ENCODE measurements around the gene SYNPO2. TPM values are rescaled to one million over a fixed set of nuclear protein-coding genes. Genes with fewer than 3 reads are reported as not detected.
"Not testable (repeated sequence)": the region's sequence is repeated elsewhere in the genome, so short reads cannot be mapped to it uniquely, and the experiment has no call there.

The SYNPO2 gene
- total and polyA plus RNA-seq, 2 donors: 428 to 529 TPM

DNA sequence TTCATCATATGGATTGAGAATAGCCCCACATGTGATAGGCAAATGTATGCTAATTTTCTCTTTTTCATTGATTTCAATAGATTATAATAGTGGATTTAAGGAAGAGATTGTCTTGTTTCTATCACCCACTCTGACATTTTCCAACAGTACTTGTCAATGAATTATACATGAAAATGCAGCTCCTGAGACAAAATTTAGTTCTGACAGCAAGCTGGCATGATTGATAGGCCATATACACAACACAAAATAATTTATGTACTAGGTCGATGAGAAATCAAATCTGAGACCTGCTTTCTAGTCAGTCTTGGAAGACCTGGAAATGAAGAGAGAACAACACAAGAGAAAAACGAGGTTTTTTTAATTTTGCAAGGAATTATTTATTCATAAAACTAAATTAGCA lies 129.0 kb downstream of the SYNPO2 start:
- no peak for DNase-seq (ENCODE audit: extremely low spot score)
- Histone ChIP-seq H3K36me3 (ENCODE audit: insufficient read depth) (no peaks in the 10 kb centered on the region), H3K4me1 (ENCODE audit: insufficient read depth) (no peaks in the 10 kb centered on the region), H3K4me3 (ENCODE audit: low read depth, low read length) (no peak overlapping the region), H3K27ac (ENCODE audit: low read depth) (no peak overlapping the region)
- WGBS: 83% methylated on average over 2 of the region's 2 CpGs

DNA sequence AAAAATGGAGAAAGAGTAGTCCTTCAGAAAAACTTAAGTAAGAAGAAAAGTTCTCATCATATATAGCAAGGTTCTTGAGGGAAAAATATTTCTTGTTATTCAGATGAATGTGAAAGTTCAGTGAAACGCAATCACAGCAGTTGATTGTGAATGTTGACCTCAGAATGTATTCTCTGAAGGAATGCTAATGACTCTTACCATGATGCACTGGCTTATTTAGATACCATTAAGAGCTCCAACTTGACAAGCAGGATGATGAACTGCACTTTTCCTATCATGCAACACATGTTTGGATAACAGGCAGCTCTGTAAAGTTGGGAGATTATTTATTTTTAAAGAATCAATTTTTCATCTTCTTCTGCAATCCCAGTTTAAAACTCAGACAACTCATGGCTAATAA lies 131.5 kb downstream of the SYNPO2 start:
- DNase-seq (ENCODE audit: extremely low spot score): no peak
- Histone ChIP-seq H3K4me3 (ENCODE audit: low read depth, low read length) (no peak overlapping the region), H3K4me1 (ENCODE audit: insufficient read depth) (no peaks in the 10 kb centered on the region), H3K27ac (ENCODE audit: low read depth) (no peak overlapping the region), H3K36me3 (ENCODE audit: insufficient read depth) (no peaks in the 10 kb centered on the region)
- 48% methylated on average over 1 of the region's 1 CpG for WGBS

DNA sequence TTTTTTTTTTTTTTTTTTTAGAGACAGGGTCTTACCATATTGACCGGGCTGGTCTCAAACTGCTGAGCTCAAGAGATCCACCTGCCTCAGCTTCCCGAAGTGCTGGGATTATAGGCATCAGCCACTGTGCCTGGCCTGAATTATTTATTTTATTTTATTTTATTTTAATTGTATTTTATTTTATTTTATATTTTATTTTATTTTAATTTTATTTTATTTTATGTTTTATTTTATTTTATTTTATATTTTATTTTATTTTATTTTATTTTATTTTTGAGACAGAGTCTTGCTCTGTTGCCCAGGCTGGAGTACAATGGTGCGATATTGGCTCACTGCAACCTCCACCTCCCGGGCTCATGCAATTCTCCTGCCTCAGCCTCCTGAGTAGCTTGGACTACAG lies 133.9 kb downstream of the SYNPO2 start:
- H3K4me1 ChIP-seq (ENCODE audit: insufficient read depth); H3K27ac ChIP-seq (ENCODE audit: low read depth); DNase-seq (ENCODE audit: extremely low spot score); H3K4me3 ChIP-seq (ENCODE audit: low read depth, low read length); H3K36me3 ChIP-seq (ENCODE audit: insufficient read depth): not testable (repeated sequence)
- WGBS: 95% methylated on average over 4 of the region's 4 CpGs

DNA sequence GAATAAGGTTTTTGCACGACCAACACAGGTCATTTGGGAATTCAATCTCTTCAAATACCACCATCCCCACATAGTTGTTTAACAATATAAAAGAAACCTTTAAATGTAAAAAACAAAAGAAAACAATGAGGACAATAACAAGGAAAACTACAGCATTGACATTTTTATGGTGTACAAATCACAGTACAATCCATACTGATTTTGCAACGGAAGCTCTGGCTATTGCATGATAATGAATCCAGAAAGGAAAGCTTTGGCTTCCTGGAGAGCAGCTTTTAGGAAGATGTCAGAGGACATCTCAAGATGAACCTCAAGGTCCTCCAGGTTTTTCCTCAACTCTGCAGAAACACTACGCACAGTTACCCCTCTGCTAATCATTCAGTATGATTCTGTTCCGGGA lies 135.4 kb downstream of the SYNPO2 start:
- Histone ChIP-seq H3K27ac (ENCODE audit: low read depth) (no peak overlapping the region), H3K4me1 (ENCODE audit: insufficient read depth) (no peaks in the 10 kb centered on the region), H3K4me3 (ENCODE audit: low read depth, low read length) (no peak overlapping the region), H3K36me3 (ENCODE audit: insufficient read depth) (no peaks in the 10 kb centered on the region)
- no peak for DNase-seq (ENCODE audit: extremely low spot score)
- 73% methylated on average over 4 of the region's 4 CpGs for WGBS

DNA sequence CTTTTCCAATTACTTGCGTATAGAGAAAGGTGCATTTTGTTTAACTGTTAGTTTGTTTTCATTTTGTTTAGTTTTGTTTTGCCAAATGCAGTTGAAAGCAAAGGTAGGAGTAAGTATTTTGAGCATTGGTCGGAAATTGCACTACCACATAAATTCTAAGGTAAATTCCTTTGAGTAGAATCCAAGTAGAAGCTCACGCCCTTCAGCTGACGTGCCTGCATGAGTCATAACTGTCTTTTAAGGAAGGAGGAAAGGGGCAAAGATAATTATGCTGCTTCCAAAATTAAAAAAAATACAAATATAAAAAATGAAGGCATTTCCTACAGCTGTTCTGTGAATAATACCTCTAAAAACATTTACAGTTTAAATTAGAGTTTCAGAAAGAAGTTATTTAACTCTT lies 136.8 kb downstream of the SYNPO2 start:
- no peak for DNase-seq (ENCODE audit: extremely low spot score)
- Histone ChIP-seq H3K27ac (ENCODE audit: low read depth) (peak overlapping the region; percentile 76), H3K4me3 (ENCODE audit: low read depth, low read length) (no peak overlapping the region), H3K36me3 (ENCODE audit: insufficient read depth) (no peaks in the 10 kb centered on the region), H3K4me1 (ENCODE audit: insufficient read depth) (no peaks in the 10 kb centered on the region)
- WGBS: 19% methylated on average over 4 of the region's 4 CpGs

DNA sequence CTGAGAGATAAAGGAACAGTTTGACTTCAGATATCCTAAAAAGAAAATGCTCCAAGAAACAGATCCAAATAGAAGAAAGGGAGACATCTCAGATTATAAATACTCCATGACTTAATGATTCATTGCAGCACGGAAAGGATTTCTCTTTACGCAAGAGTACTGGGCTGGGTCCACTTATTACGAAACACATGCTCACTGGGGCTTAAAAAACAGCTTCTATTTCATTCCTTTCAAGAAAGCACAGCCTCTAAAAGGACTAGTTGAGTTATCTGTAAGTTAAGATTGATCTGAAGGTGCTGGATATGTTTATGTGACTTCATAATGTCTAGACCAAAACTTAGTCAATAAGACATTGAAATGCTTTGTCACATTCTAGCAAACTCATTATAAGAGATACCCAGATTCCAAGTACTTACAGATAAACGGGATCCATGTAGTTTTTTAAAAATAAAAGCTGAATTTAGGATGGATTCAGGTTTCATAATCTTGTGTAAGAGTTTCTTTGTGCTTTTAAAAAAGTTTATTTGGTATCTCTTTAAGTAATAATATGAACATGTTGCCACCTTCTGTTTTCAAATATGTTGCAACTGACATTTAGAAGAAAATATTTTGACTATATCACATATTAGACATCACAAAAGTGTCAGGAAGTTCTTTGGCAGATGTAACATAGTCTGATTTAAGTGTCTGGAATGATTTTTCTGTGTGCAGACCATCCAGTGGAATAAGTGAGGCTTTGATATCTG lies 137.4 kb downstream of the SYNPO2 start:
- no peak for DNase-seq (ENCODE audit: extremely low spot score)
- Histone ChIP-seq H3K4me3 (ENCODE audit: low read depth, low read length) (peak overlapping the region; percentile 11), H3K27ac (ENCODE audit: low read depth) (peak overlapping the region; percentile 87), H3K4me1 (ENCODE audit: insufficient read depth) (no peaks in the 10 kb centered on the region), H3K36me3 (ENCODE audit: insufficient read depth) (no peaks in the 10 kb centered on the region)
- 17% methylated on average over 4 of the region's 4 CpGs for WGBS

DNA sequence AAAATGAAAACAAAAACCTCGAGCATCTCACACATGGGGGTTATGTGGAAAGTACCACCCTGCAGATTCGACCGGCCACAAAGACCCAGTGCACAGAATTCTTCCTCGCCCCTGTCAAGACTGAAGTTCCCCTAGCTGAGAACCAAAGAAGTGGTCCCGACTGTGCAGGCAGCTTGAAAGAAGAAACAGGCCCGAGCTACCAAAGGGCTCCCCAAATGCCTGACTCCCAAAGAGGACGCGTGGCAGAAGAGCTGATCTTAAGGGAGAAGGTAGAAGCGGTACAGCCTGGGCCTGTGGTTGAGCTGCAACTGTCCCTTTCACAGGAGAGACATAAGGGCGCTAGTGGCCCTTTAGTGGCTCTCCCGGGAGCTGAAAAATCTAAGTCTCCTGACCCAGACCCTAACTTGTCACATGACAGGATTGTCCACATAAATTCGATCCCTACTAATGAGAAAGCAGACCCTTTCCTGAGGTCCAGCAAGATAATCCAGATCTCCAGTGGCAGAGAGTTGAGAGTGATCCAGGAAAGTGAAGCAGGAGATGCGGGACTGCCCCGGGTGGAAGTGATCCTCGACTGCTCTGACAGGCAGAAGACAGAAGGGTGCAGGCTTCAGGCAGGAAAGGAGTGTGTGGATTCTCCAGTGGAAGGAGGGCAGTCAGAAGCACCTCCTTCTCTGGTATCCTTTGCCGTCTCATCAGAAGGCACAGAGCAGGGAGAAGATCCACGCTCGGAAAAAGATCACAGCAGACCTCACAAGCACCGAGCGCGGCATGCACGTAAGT lies 138.2 kb downstream of the SYNPO2 start:
- peak overlapping the region; percentile 87 for H3K27ac ChIP-seq (ENCODE audit: low read depth)
- no peaks in the 10 kb centered on the region for H3K36me3 ChIP-seq (ENCODE audit: insufficient read depth)
- 49% methylated on average over 22 of the region's 22 CpGs for WGBS
- no peak for DNase-seq (ENCODE audit: extremely low spot score)
- H3K4me3 ChIP-seq (ENCODE audit: low read depth, low read length): peak overlapping the region; percentile 11
- no peaks in the 10 kb centered on the region for H3K4me1 ChIP-seq (ENCODE audit: insufficient read depth)

DNA sequence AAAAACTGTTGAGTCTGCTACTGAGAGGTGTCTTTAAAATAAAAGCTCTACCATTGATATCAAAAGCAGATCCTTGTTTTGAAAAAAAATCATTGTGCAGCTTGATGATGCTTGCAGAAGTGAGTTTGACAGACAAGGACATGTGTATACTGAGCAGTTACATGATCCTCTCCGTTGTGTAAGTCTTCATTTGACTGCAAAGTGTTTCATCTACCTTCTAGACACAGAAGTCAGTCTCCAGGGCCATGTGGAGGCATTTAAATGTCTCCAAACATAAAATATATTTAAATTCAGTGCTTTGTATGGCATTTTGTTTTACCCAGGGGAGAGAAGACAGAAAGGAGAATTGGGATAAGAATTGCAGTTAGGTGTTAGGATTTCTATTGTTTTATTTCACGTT lies 139.2 kb downstream of the SYNPO2 start:
- H3K27ac ChIP-seq (ENCODE audit: low read depth): no peak overlapping the region
- no peak for DNase-seq (ENCODE audit: extremely low spot score)
- H3K4me3 ChIP-seq (ENCODE audit: low read depth, low read length): peak overlapping the region; percentile 35
- WGBS: 31% methylated on average over 2 of the region's 2 CpGs
- H3K4me1 ChIP-seq (ENCODE audit: insufficient read depth): no peaks in the 10 kb centered on the region
- no peaks in the 10 kb centered on the region for H3K36me3 ChIP-seq (ENCODE audit: insufficient read depth)

DNA sequence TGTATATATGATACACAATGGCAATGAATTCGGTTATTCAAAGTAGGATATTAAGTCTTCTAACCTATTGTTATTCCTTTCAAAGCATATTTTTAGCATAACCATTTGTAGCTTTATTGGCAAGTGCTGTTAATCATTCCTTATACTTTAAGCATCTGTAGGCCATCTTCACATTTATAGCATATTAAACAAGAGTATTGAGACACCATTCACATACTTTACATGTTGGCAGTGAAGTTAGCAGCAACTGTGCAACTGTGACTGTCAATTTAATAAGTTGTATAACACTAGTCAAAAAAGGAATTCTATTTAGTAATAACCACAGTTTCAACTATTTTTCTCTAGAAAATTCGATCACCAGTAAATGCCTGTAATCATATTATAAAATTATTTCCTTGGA lies 139.6 kb downstream of the SYNPO2 start:
- DNase-seq (ENCODE audit: extremely low spot score): no peak
- WGBS: 54% methylated on average over 2 of the region's 2 CpGs
- Histone ChIP-seq H3K4me1 (ENCODE audit: insufficient read depth) (no peaks in the 10 kb centered on the region), H3K27ac (ENCODE audit: low read depth) (no peak overlapping the region), H3K4me3 (ENCODE audit: low read depth, low read length) (no peak overlapping the region), H3K36me3 (ENCODE audit: insufficient read depth) (no peaks in the 10 kb centered on the region)

DNA sequence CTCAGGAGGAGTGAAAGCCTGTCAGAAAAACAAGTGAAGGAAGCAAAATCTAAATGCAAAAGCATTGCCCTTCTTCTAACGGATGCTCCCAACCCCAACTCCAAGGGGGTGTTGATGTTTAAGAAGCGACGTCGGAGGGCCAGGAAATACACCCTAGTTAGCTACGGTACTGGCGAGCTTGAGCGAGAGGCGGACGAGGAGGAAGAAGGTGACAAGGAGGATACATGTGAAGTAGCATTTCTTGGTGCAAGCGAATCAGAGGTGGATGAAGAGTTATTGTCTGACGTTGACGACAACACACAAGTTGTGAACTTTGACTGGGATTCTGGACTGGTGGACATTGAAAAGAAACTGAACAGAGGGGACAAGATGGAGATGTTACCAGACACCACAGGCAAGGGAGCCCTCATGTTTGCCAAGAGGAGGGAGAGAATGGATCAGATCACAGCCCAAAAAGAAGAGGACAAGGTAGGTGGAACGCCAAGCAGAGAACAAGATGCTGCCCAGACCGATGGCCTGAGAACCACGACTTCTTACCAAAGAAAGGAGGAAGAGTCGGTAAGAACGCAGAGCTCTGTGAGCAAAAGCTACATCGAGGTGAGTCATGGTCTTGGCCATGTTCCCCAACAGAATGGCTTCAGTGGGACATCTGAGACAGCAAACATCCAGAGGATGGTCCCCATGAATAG lies 141.3 kb downstream of the SYNPO2 start:
- no peaks in the 10 kb centered on the region for H3K36me3 ChIP-seq (ENCODE audit: insufficient read depth)
- 64% methylated on average over 18 of the region's 18 CpGs for WGBS
- H3K4me3 ChIP-seq (ENCODE audit: low read depth, low read length): peak overlapping the region; percentile 7
- no peak overlapping the region for H3K27ac ChIP-seq (ENCODE audit: low read depth)
- no peak for DNase-seq (ENCODE audit: extremely low spot score)
- H3K4me1 ChIP-seq (ENCODE audit: insufficient read depth): no peaks in the 10 kb centered on the region

DNA sequence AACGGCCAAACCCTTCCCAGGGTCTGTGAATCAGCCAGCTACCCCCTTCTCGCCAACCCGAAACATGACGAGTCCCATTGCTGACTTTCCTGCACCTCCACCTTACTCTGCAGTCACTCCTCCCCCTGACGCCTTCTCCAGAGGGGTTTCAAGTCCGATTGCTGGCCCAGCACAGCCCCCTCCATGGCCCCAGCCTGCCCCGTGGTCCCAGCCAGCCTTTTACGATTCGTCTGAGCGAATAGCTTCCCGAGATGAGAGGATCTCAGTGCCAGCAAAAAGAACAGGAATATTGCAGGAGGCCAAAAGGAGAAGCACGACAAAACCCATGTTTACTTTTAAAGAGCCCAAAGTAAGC lies 141.9 kb downstream of the SYNPO2 start:
- DNase-seq (ENCODE audit: extremely low spot score): no peak
- WGBS: 56% methylated on average over 12 of the region's 12 CpGs
- Histone ChIP-seq H3K4me3 (ENCODE audit: low read depth, low read length) (no peak overlapping the region), H3K4me1 (ENCODE audit: insufficient read depth) (no peaks in the 10 kb centered on the region), H3K36me3 (ENCODE audit: insufficient read depth) (no peaks in the 10 kb centered on the region), H3K27ac (ENCODE audit: low read depth) (no peak overlapping the region)

DNA sequence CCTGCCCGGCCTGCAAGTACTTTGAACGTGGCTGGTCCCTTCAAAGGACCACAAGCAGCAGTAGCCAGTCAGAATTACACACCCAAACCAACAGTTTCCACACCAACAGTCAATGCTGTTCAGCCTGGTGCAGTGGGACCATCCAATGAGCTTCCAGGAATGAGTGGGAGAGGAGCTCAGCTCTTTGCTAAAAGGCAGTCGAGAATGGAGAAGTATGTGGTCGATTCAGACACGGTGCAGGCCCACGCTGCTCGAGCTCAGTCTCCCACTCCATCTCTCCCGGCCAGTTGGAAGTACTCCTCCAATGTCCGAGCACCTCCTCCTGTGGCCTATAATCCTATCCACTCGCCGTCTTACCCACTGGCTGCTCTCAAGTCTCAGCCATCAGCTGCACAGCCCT lies 142.6 kb downstream of the SYNPO2 start:
- Histone ChIP-seq H3K27ac (ENCODE audit: low read depth) (no peak overlapping the region), H3K36me3 (ENCODE audit: insufficient read depth) (no peaks in the 10 kb centered on the region), H3K4me1 (ENCODE audit: insufficient read depth) (no peaks in the 10 kb centered on the region), H3K4me3 (ENCODE audit: low read depth, low read length) (no peak overlapping the region)
- DNase-seq (ENCODE audit: extremely low spot score): no peak
- WGBS: 61% methylated on average over 11 of the region's 11 CpGs

DNA sequence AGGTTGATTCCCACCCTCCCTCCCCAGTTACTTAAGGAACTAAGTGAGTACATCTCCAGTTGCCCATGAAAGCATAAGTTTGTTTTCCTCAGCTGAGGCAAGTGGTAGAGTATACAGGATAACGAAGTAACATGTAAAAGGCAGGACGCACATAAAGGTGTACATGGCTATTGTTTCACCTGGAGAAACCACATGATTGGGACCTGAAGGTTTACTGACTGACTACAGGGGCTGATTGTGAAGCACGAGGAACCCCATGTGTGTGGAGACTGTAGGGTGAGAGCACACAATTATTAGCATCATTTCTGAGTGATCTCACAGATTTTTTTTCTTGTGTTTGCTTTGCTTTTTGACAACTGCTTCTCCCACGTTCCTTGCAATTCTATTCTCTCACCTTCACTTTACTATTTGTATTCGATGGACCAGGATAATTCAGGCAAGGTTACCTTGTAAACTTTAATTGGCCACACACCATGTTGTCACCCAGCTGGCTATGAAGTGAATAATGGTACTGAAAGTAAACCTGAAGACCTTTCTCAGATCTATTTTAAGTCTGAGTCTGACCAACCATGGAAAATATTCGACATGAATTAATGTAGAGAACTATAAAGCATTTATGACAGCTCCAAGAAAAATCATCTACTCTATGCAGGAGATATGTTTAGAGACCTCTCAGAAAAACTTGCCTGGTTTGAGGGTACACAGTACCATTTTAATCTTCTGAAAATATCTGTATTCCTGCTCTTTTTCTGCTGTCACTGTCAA lies 144.4 kb downstream of the SYNPO2 start:
- no peak overlapping the region for H3K4me3 ChIP-seq (ENCODE audit: low read depth, low read length)
- 48% methylated on average over 6 of the region's 6 CpGs for WGBS
- no peak for DNase-seq (ENCODE audit: extremely low spot score)
- H3K4me1 ChIP-seq (ENCODE audit: insufficient read depth): no peaks in the 10 kb centered on the region
- no peaks in the 10 kb centered on the region for H3K36me3 ChIP-seq (ENCODE audit: insufficient read depth)
- H3K27ac ChIP-seq (ENCODE audit: low read depth): no peak overlapping the region

All from urinary bladder (tissue), 4 donors.